HepG2 (cell line): ENCODE measurements around the gene KISS1R. TPM values are rescaled to one million over a fixed set of nuclear protein-coding genes. Genes with fewer than 3 reads are reported as not detected.

Source experiments
- AGO1 ChIP-seq: fragments of 200-400 bp; formaldehyde crosslinking; IDR thresholded peaks from 2 replicates; pipeline ENCODE4 v1.6.1; 2017; ENCODE audit warnings: mild to moderate bottlenecking, low read depth, low read length, moderate library complexity; ENCODE audit not compliant: poor library complexity, severe bottlenecking
- CREBL2 ChIP-seq: sonication (generic); formaldehyde crosslinking; IDR thresholded peaks from 2 replicates; pipeline ENCODE4 v1.8.1; 2023; ENCODE audit warnings: missing genetic modification reagents, mild to moderate bottlenecking, borderline replicate concordance
- DPF2 ChIP-seq: sonication (generic); formaldehyde crosslinking; IDR thresholded peaks from 2 replicates; pipeline ENCODE4 v1.4.0; 2020; ENCODE audit warnings: mild to moderate bottlenecking, low read depth, missing genetic modification reagents, borderline replicate concordance
- EEA1 ChIP-seq: sonication (generic); formaldehyde crosslinking; IDR thresholded peaks from 2 replicates; pipeline ENCODE4 v1.5.1; 2020; ENCODE audit warnings: mild to moderate bottlenecking, missing genetic modification reagents, borderline replicate concordance
- HNRNPK ChIP-seq: fragments of 200-400 bp; formaldehyde crosslinking; IDR thresholded peaks from 2 replicates; pipeline ENCODE4 v1.6.1; 2018; ENCODE audit warnings: low read length, low read depth, moderate library complexity, mild to moderate bottlenecking; ENCODE audit not compliant: poor library complexity, severe bottlenecking
- KMT2A ChIP-seq: sonication (generic); formaldehyde crosslinking; IDR thresholded peaks from 2 replicates; pipeline ENCODE4 v1.4.0; 2020; ENCODE audit warnings: missing genetic modification reagents
- NCOA2 ChIP-seq: sonication (generic); formaldehyde crosslinking; IDR thresholded peaks from 2 replicates; pipeline ENCODE4 v1.8.0; 2022; ENCODE audit warnings: inconsistent platforms
- RFX1 ChIP-seq: fragments of 450-650 bp; IDR thresholded peaks from 2 replicates; pipeline ENCODE4 v1.6.1; 2017
- SIN3A ChIP-seq: IDR thresholded peaks from 2 replicates; pipeline ENCODE4 v1.6.1; 2011; ENCODE audit warnings: low read depth, mild to moderate bottlenecking, control low read depth, low read length, borderline replicate concordance
- SIX1 ChIP-seq: sonication (generic); formaldehyde crosslinking; IDR thresholded peaks from 2 replicates; pipeline ENCODE4 v1.4.0; 2020; ENCODE audit warnings: missing genetic modification reagents, borderline replicate concordance
- SIX4 ChIP-seq: sonication (generic); formaldehyde crosslinking; IDR thresholded peaks from 2 replicates; pipeline ENCODE4 v1.4.0; 2020; ENCODE audit warnings: missing genetic modification reagents
- SNRNP70 ChIP-seq: fragments of 200-400 bp; formaldehyde crosslinking; IDR thresholded peaks from 2 replicates; pipeline ENCODE4 v1.6.1; 2017; ENCODE audit warnings: mild to moderate bottlenecking, low read depth, low read length, moderate library complexity
- SRSF4 ChIP-seq: fragments of 200-400 bp; formaldehyde crosslinking; IDR thresholded peaks from one replicate; pipeline ENCODE4 v1.6.1; 2018; ENCODE audit warnings: mild to moderate bottlenecking, low read depth, low read length, moderate library complexity; ENCODE audit not compliant: poor library complexity, severe bottlenecking
- TMF1 ChIP-seq: sonication (generic); formaldehyde crosslinking; IDR thresholded peaks from 2 replicates; pipeline ENCODE4 v1.8.1; 2022; ENCODE audit warnings: low read depth, missing genetic modification reagents
- XBP1 ChIP-seq: sonication (generic); formaldehyde crosslinking; IDR thresholded peaks from 2 replicates; pipeline ENCODE4 v1.5.0; 2020; ENCODE audit warnings: missing genetic modification reagents
- ZBTB43 ChIP-seq: sonication (generic); formaldehyde crosslinking; conservative IDR thresholded peaks from 2 replicates; pipeline ENCODE4 v1.4.0; 2020; ENCODE audit warnings: missing genetic modification reagents
- ZKSCAN1 ChIP-seq: fragments of 150-350 bp; IDR thresholded peaks from 2 replicates; pipeline ENCODE4 v1.6.1; 2014; ENCODE audit warnings: low read length
- ZNF101 ChIP-seq: sonication (generic); formaldehyde crosslinking; IDR thresholded peaks from 2 replicates; pipeline ENCODE4 v1.4.0; 2020; ENCODE audit warnings: mild to moderate bottlenecking, low read depth, missing genetic modification reagents, borderline replicate concordance
- ZNF232 ChIP-seq: sonication (generic); formaldehyde crosslinking; IDR thresholded peaks from 2 replicates; pipeline ENCODE4 v1.4.0; 2020; ENCODE audit warnings: missing genetic modification reagents, borderline replicate concordance
- ZNF24 ChIP-seq: fragments of 450-650 bp; IDR thresholded peaks from 2 replicates; pipeline ENCODE4 v1.6.1; 2017; ENCODE audit warnings: antibody characterized with exemption, mild to moderate bottlenecking
- ZNF350 ChIP-seq: sonication (generic); formaldehyde crosslinking; IDR thresholded peaks from 2 replicates; pipeline ENCODE4 v1.4.0; 2020; ENCODE audit warnings: mild to moderate bottlenecking, low read depth, missing genetic modification reagents, borderline replicate concordance
- ZSCAN9 ChIP-seq: IDR thresholded peaks from 2 replicates; pipeline ENCODE4 v1.6.1; 2016; ENCODE audit warnings: borderline replicate concordance
- polyA plus RNA-seq, 8 experiments: library from polyadenylated mRNA; depleted of rRNA in 3 of 8; stranded (reverse) in 7 of 8; unstranded in 1 of 8; fragments of >200 nt; fragmentation: Illumina TruSeq in 4 of 8; extraction: Trizol in 4 of 8; gene quantifications; 2 replicates each; pipeline versions ENCODE4 v1.2.1 to v1.2.3, GENCODE V29; 2011 to 2016; ENCODE audit warnings: low read depth in 4 of 8, missing spikeins in 1 of 8, mixed read lengths in 1 of 8; ENCODE audit not compliant: insufficient read depth in 1 of 8
- total RNA-seq, 5 experiments: library from RNA; depleted of rRNA; stranded (reverse); fragments of >200 nt; fragmentation: Illumina TruSeq; extraction: Trizol; gene quantifications; 2 replicates each; pipeline ENCODE4 v1.2.3, GENCODE V29; 2016; ENCODE audit warnings: low read depth in 1 of 5
- TF ChIP-seq, protein P1 (sequence below): sonication (generic); formaldehyde crosslinking; conservative IDR thresholded peaks from 2 replicates; pipeline ENCODE4 v1.5.0; 2020; ENCODE audit warnings: missing genetic modification reagents
- TF ChIP-seq, protein P2 (sequence below): sonication (generic); formaldehyde crosslinking; conservative IDR thresholded peaks from 2 replicates; pipeline ENCODE4 v1.4.0; 2020; ENCODE audit warnings: missing genetic modification reagents

KISS1R gene
- total and polyA plus RNA-seq, 2 of the 13 experiments (the other 11 are each of a cell fraction or from before 2014, with no cell fraction given), result 1.1 to 10.2 TPM

DNA sequence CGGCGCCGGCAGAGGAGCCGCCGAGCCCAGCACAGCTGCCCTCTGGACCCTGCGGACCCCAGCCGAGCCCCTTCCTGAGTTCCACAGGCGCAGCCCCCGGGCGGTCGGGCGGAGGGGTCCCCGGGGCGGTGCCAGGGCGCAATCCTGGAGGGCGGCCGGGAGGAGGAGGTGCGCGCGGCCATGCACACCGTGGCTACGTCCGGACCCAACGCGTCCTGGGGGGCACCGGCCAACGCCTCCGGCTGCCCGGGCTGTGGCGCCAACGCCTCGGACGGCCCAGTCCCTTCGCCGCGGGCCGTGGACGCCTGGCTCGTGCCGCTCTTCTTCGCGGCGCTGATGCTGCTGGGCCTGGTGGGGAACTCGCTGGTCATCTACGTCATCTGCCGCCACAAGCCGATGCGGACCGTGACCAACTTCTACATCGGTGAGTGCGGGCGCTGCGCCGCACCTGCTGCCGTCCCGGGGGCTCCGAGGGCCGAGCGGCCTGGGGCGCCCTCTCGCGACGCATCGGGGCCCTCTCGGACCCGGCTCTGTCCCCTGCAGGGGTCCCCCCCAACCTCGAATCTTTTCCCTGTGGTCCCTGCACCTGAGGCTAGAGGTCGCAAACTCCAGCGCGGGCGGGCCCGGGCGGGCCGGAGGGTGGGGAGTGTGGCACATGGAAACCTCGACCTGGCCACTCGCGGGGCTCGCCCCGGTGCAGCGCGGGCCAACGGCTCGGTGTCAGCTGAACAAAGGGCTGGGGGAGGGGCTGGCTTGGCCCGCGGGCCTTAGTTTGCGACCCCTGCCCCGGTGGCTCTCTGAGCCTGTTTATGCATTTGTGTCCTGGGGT lies at the start of gene KISS1R (continued):
- TF ChIP-seq, protein P1, sequence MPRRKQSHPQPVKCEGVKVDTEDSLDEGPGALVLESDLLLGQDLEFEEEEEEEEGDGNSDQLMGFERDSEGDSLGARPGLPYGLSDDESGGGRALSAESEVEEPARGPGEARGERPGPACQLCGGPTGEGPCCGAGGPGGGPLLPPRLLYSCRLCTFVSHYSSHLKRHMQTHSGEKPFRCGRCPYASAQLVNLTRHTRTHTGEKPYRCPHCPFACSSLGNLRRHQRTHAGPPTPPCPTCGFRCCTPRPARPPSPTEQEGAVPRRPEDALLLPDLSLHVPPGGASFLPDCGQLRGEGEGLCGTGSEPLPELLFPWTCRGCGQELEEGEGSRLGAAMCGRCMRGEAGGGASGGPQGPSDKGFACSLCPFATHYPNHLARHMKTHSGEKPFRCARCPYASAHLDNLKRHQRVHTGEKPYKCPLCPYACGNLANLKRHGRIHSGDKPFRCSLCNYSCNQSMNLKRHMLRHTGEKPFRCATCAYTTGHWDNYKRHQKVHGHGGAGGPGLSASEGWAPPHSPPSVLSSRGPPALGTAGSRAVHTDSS (CRISPR knock-in tag), result 0 out of 2 replicates have a peak, but pooled peaks have one; percentile 47
- TF ChIP-seq SIX1 (CRISPR knock-in tag) (no peak), ZNF232 (CRISPR knock-in tag) (peak; percentile 35; the same call in 1 of the 2 replicates), ZKSCAN1 (no peak), AGO1 (no peak), ZNF101 (CRISPR knock-in tag) (no peak), ZBTB43 (no peak), KMT2A (CRISPR knock-in tag) (peak; percentile 52), NCOA2 (CRISPR knock-in tag) (no peak), SIX4 (CRISPR knock-in tag) (no peak), ZNF24 (no peak), DPF2 (CRISPR knock-in tag) (peak; percentile 6; the same call in 1 of the 2 replicates), ZSCAN9 (CRISPR knock-in tag) (peak; percentile 71; the same call in 1 of the 2 replicates), SRSF4 (no peak), RFX1 (no peak), HNRNPK (peak; percentile 74), SIN3A (no peak), ZNF350 (CRISPR knock-in tag) (peak; percentile 79), XBP1 (no peak), TMF1 (CRISPR knock-in tag) (peak; percentile 71; the same call in 1 of the 2 replicates), CREBL2 (CRISPR knock-in tag) (no peak), EEA1 (CRISPR knock-in tag) (peak; percentile 91), SNRNP70 (no peak)
- TF ChIP-seq, protein P2, sequence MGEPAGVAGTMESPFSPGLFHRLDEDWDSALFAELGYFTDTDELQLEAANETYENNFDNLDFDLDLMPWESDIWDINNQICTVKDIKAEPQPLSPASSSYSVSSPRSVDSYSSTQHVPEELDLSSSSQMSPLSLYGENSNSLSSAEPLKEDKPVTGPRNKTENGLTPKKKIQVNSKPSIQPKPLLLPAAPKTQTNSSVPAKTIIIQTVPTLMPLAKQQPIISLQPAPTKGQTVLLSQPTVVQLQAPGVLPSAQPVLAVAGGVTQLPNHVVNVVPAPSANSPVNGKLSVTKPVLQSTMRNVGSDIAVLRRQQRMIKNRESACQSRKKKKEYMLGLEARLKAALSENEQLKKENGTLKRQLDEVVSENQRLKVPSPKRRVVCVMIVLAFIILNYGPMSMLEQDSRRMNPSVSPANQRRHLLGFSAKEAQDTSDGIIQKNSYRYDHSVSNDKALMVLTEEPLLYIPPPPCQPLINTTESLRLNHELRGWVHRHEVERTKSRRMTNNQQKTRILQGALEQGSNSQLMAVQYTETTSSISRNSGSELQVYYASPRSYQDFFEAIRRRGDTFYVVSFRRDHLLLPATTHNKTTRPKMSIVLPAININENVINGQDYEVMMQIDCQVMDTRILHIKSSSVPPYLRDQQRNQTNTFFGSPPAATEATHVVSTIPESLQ (CRISPR knock-in tag), result no peak
